Measurements from ENCODE around the gene ALKBH8. TPM values are rescaled to one million over a fixed set of nuclear protein-coding genes. Genes with fewer than 3 reads are reported as not detected.

Gene ALKBH8
- polyA plus RNA-seq, 1 donor (not counting 4 experiments of a cell fraction or from before 2014, with no cell fraction given): 8.0 TPM

DNA sequence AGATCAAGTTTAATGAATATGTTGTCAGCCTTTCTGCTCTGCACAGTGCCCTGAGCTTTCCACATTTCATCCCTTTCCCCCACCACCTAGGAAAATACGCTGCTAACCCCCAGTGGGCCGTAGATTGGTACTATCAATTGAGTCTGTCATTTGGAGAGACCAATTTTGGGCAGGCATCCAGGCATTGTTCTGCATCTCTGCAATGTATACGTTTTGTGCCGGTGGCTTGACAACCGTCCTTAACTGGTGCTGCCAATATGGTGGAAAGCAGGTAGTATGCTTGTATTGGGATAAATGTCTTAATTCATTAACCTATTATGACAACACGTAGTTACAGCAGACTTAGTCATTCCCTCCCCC lies 26.7 kb upstream of the ALKBH8 start:
- H3K4me1 ChIP-seq (ENCODE audit: control insufficient read depth, extremely low read depth, insufficient read depth, low read length): peaks cover 8% of the 10 kb centered on the region
- no peak overlapping the region for H2AFZ ChIP-seq (ENCODE audit: control insufficient read depth, low read length)
- H3K4me3 ChIP-seq (ENCODE audit: control insufficient read depth in 2 of 3, extremely low read depth in 1 of 3, insufficient read depth in 2 of 3, low read depth in 1 of 3, low read length in 3 of 3): no peak overlapping the region
- TF ChIP-seq, protein P1, sequence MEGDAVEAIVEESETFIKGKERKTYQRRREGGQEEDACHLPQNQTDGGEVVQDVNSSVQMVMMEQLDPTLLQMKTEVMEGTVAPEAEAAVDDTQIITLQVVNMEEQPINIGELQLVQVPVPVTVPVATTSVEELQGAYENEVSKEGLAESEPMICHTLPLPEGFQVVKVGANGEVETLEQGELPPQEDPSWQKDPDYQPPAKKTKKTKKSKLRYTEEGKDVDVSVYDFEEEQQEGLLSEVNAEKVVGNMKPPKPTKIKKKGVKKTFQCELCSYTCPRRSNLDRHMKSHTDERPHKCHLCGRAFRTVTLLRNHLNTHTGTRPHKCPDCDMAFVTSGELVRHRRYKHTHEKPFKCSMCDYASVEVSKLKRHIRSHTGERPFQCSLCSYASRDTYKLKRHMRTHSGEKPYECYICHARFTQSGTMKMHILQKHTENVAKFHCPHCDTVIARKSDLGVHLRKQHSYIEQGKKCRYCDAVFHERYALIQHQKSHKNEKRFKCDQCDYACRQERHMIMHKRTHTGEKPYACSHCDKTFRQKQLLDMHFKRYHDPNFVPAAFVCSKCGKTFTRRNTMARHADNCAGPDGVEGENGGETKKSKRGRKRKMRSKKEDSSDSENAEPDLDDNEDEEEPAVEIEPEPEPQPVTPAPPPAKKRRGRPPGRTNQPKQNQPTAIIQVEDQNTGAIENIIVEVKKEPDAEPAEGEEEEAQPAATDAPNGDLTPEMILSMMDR (optimal IDR thresholded peaks at IDR 0.05 in 1 of 3, IDR thresholded peaks at IDR 0.05 in 1 of 3, conservative IDR thresholded peaks at IDR 0.05 in 1 of 3; ENCODE audit: extremely low read depth in 1 of 3, insufficient read depth in 2 of 3, low read length in 3 of 3): no peak
- TF ChIP-seq EZH2 (IDR thresholded peaks at IDR 0.05; ENCODE audit: low read length): peak; percentile 9
- no peaks in the 10 kb centered on the region for H3K9me1 ChIP-seq (ENCODE audit: control insufficient read depth, extremely low read depth, insufficient read depth, low read length)
- dilution Hi-C loops (cut with MboI; ENCODE audit: extremely low pct_ligation_motif_present, low sequenced_read_pairs): no loop called here
- no peak overlapping the region for H3K27ac ChIP-seq (ENCODE audit: control insufficient read depth, insufficient read depth, low read length)
- peaks cover 28% of the 10 kb centered on the region for H3K27me3 ChIP-seq (ENCODE audit: control insufficient read depth, extremely low read depth, insufficient read depth, low read length)
- no peaks in the 10 kb centered on the region for H4K20me1 ChIP-seq (ENCODE audit: control insufficient read depth, extremely low read depth, insufficient read depth, low read length)
- FAIRE-seq (no peak), DNase-seq (ENCODE audit: low read depth, low spot score) (no peak)
- no peaks in the 10 kb centered on the region for H3K36me3 ChIP-seq (ENCODE audit: control insufficient read depth in 2 of 2, extremely low read depth in 1 of 2, insufficient read depth in 2 of 2, low read length in 2 of 2)
- no peak overlapping the region for H3K9ac ChIP-seq (ENCODE audit: control insufficient read depth, extremely low read depth, insufficient read depth, low read length)
- H3K4me2 ChIP-seq (ENCODE audit: control insufficient read depth, extremely low read depth, insufficient read depth, low read depth, low read length): peak overlapping the region; percentile 88
- no peaks in the 10 kb centered on the region for H3K9me3 ChIP-seq (ENCODE audit: control insufficient read depth, low read depth, low read length)
- H3K79me2 ChIP-seq (ENCODE audit: control insufficient read depth, insufficient read depth, low read length): no peaks in the 10 kb centered on the region

DNA sequence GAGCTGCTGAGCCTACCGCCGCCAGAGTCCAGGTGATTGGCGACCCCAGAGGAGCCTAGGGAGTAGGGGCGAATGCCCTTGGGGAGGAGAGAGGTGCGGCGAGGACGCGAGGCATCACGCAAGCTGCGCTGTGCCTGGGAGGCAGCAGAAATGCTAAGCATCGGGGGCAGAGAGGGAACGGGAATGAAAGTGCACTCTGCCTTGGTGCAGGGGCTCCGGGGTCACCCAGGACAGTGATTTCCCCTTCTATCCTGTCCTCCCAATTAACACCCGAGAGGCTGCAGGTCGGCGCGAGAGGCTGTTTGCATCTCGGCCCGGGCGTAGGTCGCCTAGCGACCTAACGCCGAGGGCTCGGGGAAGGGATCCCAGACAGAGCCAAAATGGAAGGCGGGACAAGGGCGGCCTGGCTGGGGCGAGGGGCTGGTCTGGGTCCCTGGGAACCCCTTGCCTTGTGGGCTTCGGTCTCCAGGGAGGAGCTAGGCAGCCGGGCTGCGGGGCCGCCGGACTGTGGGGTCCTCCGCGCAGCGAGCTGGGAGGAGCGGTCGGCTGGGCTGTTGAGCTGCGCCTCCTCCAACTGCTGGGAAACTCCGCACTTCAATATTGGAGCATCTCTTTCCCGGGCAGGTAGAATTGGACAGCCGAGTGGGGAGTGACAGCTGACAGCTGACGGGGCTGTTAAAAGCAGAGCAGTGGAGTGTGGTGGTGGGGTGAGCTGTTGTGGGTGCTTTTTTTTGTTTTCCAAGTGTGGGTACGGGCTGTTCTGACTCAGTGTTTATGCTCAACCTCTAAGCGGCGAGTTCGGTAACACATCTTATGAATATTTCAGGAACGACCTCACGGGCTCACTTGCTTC lies 26.1 kb upstream of the ALKBH8 start:
- Histone ChIP-seq H3K27ac (ENCODE audit: control insufficient read depth, insufficient read depth, low read length) (no peak overlapping the region), H4K20me1 (ENCODE audit: control insufficient read depth, extremely low read depth, insufficient read depth, low read length) (no peaks in the 10 kb centered on the region), H3K9ac (ENCODE audit: control insufficient read depth, extremely low read depth, insufficient read depth, low read length) (peak overlapping the region; percentile 3), H3K36me3 (ENCODE audit: control insufficient read depth in 2 of 2, extremely low read depth in 1 of 2, insufficient read depth in 2 of 2, low read length in 2 of 2) (no peaks in the 10 kb centered on the region), H3K9me1 (ENCODE audit: control insufficient read depth, extremely low read depth, insufficient read depth, low read length) (no peaks in the 10 kb centered on the region), H3K9me3 (ENCODE audit: control insufficient read depth, low read depth, low read length) (no peaks in the 10 kb centered on the region), H3K4me1 (ENCODE audit: control insufficient read depth, extremely low read depth, insufficient read depth, low read length) (peaks cover 8% of the 10 kb centered on the region), H3K27me3 (ENCODE audit: control insufficient read depth, extremely low read depth, insufficient read depth, low read length) (peaks cover 28% of the 10 kb centered on the region), H3K79me2 (ENCODE audit: control insufficient read depth, insufficient read depth, low read length) (no peaks in the 10 kb centered on the region), H2AFZ (ENCODE audit: control insufficient read depth, low read length) (peak overlapping the region; percentile 95), H3K4me2 (ENCODE audit: control insufficient read depth, extremely low read depth, insufficient read depth, low read depth, low read length) (peak overlapping the region; percentile 88), H3K4me3 (ENCODE audit: control insufficient read depth in 2 of 3, extremely low read depth in 1 of 3, insufficient read depth in 2 of 3, low read depth in 1 of 3, low read length in 3 of 3) (peak overlapping the region; percentile 35 to 75 (median 51))
- dilution Hi-C loops (cut with MboI; ENCODE audit: extremely low pct_ligation_motif_present, low sequenced_read_pairs): no loop called here
- no peak for DNase-seq (ENCODE audit: low read depth, low spot score)
- FAIRE-seq: no peak
- TF ChIP-seq EZH2 (IDR thresholded peaks at IDR 0.05; ENCODE audit: low read length): peak; percentile 73
- TF ChIP-seq, protein P1 (optimal IDR thresholded peaks at IDR 0.05 in 1 of 3, IDR thresholded peaks at IDR 0.05 in 1 of 3, conservative IDR thresholded peaks at IDR 0.05 in 1 of 3; ENCODE audit: extremely low read depth in 1 of 3, insufficient read depth in 2 of 3, low read length in 3 of 3): no peak

Measured in keratinocyte (primary cell).